Hematopoietic multipotent progenitor cell (in vitro differentiated cells): ENCODE measurements around the gene USP38. TPM values are rescaled to one million over a fixed set of nuclear protein-coding genes. Genes with fewer than 3 reads are reported as not detected.
A peak's percentile ranks its signal among the peaks of the same experiment; 100 is the strongest.
"Not testable (repeated sequence)": the region's sequence is repeated elsewhere in the genome, so short reads cannot be mapped to it uniquely, and the experiment has no call there.

Source experiments
- DNase-seq, 3 donors: peaks; one replicate each; pipeline ENCODE4 v3.0.0-alpha.2; 2011 to 2015; ENCODE audit warnings: low read depth in 2 of 3, low spot score in 2 of 3
- total RNA-seq: library from RNA; depleted of rRNA; stranded (reverse); fragments of >200 nt; gene quantifications from one replicate; pipeline ENCODE4 v1.2.3, GENCODE V29; 2012

USP38 gene
- total RNA-seq, 1 donor, result 25.3 TPM

DNA sequence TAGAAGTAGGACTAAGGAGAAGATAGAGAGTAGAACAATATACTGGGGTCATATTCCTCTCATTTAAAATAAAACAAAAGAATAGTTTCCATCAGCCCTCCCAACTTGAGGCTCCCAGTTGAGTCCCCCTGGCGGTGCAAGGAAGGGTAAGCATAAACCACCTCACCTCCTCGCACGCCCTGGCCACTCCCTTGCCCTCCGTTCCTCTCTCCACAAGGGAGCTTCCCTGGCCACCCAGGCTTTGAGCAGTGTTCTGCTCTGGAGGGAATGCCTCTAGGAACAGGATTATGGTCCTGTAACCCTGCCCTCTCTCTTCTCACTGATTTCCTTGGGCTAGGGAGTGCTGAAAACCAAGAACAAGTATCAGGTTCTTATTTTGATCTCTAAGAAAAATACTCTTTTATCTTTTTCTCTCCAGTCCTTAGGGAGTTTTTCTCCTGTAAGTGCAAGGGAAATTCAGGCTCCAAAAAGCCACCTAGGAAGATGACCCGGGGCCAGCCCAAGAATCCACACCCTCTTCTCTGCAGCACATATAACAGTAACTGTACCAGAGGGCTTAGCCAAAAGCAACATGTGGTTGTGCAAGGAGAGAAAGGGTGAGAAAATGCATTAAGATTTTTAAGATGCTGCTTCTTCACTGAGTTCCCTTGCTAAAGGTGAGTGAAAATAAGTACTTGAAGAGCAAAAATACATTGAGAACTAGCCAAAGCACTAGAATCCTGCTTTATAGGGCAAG lies 69.9 kb downstream of the USP38 start:
- no peak for DNase-seq

DNA sequence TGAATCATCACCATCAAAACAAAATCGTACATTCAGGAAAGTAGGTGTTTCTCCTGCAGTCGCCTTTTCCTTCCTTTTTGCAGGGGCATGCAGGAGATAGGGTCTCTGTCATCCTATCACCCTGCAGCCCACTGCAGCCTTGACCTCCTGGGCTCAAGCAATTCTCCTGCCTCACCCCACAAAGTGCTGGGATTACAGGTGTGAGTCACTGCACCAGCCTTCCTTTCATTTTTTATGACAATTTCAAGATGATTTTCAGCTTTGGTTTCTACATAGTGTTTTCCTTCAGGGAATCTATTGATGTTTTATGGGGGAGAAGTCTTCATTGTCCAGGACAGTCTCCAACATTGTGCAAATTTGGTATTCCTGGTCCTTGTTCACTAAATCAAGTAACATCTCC lies 71.7 kb downstream of the USP38 start:
- DNase-seq, result no peak

DNA sequence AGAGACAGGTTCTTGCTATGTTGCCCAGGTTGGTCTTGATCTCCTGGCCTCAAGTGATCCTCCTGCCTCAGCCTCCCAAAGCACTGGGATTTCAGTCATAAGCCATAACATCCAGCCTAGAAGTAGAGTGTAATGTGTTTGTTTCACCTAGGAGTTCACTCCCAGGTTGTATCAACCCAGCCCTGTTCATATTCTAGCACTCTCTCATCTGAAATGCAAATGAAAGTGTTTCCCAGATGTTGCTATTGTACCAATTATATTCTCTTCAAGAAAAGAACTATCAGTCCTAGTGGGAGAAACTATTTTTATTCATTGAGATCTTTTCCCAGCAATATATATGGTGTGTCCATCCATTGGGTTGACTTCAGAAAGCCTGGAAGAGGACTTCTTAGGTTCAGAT lies 72.6 kb downstream of the USP38 start:
- no peak for DNase-seq

DNA sequence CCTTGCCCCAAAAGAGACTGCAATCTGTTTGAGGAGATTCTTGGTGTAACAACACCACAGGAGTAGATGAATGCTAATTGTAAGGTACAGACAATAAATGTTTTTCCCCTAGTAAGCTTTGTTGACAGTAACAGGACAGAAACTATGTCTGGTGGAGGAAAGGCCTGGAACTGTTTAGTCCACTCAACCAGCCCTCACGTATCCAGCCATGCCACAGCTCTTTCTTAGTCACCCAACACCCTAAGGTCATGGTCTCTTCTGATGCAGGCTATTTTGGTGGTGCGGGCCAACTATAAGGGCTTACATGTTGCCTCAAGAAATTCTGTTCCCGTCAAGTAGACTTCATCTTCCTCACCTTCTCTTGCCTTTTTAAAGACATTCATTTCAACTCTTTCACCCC lies 76.0 kb downstream of the USP38 start:
- no peak for DNase-seq

DNA sequence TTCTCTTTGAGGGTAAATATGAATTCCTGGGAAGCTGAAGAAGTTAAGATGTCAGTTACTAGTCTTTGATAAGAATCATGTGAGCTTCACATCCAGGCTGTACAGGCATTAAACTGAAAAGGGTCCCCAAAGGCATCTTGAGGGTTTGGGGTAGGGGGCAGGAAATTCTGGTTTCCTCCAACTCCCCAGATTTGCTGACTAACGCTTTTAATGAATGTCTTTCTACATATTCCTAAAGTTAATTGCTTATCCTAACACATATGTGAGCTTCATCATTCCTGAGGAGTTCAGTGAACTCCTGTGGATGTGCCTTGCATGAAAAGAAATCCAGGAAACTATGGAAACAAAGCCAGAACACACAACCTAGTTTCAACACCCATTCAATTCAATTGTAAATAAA lies 78.1 kb downstream of the USP38 start:
- DNase-seq, result peak in 1 of 3 donors; percentile 6

DNA sequence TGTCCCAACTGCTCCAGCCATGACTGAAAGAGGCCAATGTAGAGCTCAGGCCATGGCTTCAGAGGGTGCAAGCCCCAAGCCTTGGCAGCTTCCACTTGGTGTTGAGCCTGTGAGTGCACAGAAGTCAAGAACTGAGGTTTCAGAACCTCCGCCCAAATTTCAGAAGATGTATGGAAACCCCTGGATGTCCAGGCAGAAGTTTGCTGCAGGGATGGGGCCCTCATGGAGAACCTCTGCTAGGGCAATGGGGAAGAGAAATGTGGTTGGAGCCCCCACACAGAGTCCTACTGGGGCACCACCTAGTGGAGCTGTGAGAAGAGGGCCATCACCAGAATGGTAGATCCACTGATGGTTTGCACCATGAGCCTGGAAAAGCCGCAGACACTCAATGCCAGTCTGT lies 83.0 kb downstream of the USP38 start:
- not testable (repeated sequence) for DNase-seq

DNA sequence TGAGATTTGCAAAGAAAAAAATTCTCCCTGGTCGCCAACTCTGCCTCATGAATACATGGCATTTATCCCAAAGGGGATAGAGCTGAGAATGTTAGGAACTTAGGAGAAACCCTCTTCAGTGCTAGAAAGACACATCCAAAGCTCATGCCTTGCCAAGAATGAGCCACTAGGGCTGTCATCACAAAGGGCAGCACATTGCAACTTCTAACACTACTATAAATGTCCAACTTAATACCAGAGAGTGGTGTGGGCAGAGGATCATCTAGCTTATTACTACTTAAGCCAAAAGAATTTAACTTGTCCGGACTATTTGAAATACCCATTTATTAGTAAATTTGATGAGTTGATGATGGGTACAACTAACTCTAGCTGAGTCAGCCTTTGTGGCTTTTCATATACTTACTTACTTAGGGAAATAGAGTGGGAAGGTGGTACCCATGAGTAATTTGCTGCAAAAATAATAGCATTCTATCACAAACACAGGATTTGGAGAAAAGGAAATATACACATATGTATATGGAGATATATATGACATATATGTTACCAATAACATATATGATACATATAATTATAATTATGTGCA lies 85.6 kb downstream of the USP38 start:
- DNase-seq, result no peak

Other genes with a start within 250 kb of the USP38 start
- 17.0 TPM for gene GAB1, start 152.0 kb downstream of the USP38 start, total RNA-seq